Stimulated activated CD4-positive, alpha-beta T cell treated with anti-CD3 and anti-CD28 coated beads, Interleukin-12 subunit alpha, Interleukin-12 subunit beta, amount 100 ng/mL, for 48 hours (primary cell): ENCODE measurements around the gene MEAF6.
"Not testable (repeated sequence)": the region's sequence is repeated elsewhere in the genome, so short reads cannot be mapped to it uniquely, and the experiment has no call there.

Experiments used
- DNase-seq, 3 donors: peaks; one replicate each; pipeline ENCODE4 v3.0.0-alpha.2; 2020; ENCODE audit warnings: low read depth in 2 of 3, low spot score in 1 of 3

Gene MEAF6

GRCh38 chr1:37514350-37515184 lies at the start of gene MEAF6:
Gene MEAF6 (minus strand): TSS chr1:37514766. CDS start chr1:37514746, 20 bp downstream.
- peak; percentile 63 to 79 (median 67) for DNase-seq

- no peak for DNase-seq
These were observed 48.4 kb upstream of the MEAF6 start for GRCh38 chr1:37562984-37563383.

- peak in 2 of 3 donors; percentile 17 to 30 for DNase-seq
These were observed 46.9 kb upstream of the MEAF6 start for GRCh38 chr1:37561133-37562132.

GRCh38 chr1:37560401-37561132 lies 46.0 kb upstream of the MEAF6 start:
- no peak for DNase-seq

- DNase-seq: not testable (repeated sequence)
These were observed 45.4 kb upstream of the MEAF6 start for GRCh38 chr1:37559957-37560379.

- no peak for DNase-seq
These were observed 44.5 kb upstream of the MEAF6 start for GRCh38 chr1:37559080-37559479.

GRCh38 chr1:37558411-37558810 lies 43.8 kb upstream of the MEAF6 start:
- no peak for DNase-seq

GRCh38 chr1:37557402-37557801 lies 42.8 kb upstream of the MEAF6 start:
- DNase-seq: no peak

GRCh38 chr1:37556712-37557196 lies 42.2 kb upstream of the MEAF6 start, which contains the start of gene DNALI1:
Gene DNALI1 (plus strand): TSS chr1:37556940. CDS start chr1:37556995, 55 bp downstream.
- DNase-seq: no peak

- DNase-seq: peak; percentile 81 to 88 (median 83)
These were observed 39.6 kb upstream of the MEAF6 start, which contains the start of gene SNIP1 for GRCh38 chr1:37553927-37554808. Gene SNIP1 (minus strand): TSS chr1:37554293. CDS start chr1:37554229, 64 bp downstream.

- DNase-seq: no peak
These were observed 39.0 kb upstream of the MEAF6 start for GRCh38 chr1:37553598-37553926.

GRCh38 chr1:37549341-37549740 lies 34.8 kb upstream of the MEAF6 start:
- no peak for DNase-seq

GRCh38 chr1:37545019-37545418 lies 30.5 kb upstream of the MEAF6 start:
- DNase-seq: no peak

- no peak for DNase-seq
These were observed 30.0 kb upstream of the MEAF6 start for GRCh38 chr1:37544530-37544929.

GRCh38 chr1:37540036-37540785 lies 25.6 kb upstream of the MEAF6 start:
- DNase-seq: no peak

- not testable (repeated sequence) for DNase-seq
These were observed 24.6 kb upstream of the MEAF6 start for GRCh38 chr1:37539154-37539553.

- no peak for DNase-seq
These were observed 22.8 kb upstream of the MEAF6 start for GRCh38 chr1:37537378-37537777.

GRCh38 chr1:37533317-37534093 lies 18.9 kb upstream of the MEAF6 start:
- DNase-seq: no peak
